Esophagus squamous epithelium (tissue), 5 donors: Measurements from ENCODE around the gene PRR15L. TPM values are rescaled to one million over a fixed set of nuclear protein-coding genes. Genes with fewer than 3 reads are reported as not detected.

Experiments used
- DNase-seq: peaks from one replicate; lab custom pipeline; 2025; lab: John Stamatoyannopoulos, UW
- H3K27ac ChIP-seq, 4 donors: fragments of 200-600 bp; sonication (generic); one replicate each; pipeline ENCODE4 v1.5.1; 2016 to 2019; ENCODE audit warnings: mild to moderate bottlenecking in 1 of 4
- H3K27me3 ChIP-seq, 4 donors: fragments of 200-600 bp; sonication (generic); 1 replicate in 3 of 4; 2 replicates in 1 of 4; pipeline versions ENCODE4 v1.5.1 to v1.6.0; 2017 to 2021; ENCODE audit warnings: antibody characterized with exemption in 1 of 4
- H3K36me3 ChIP-seq, 3 donors: fragments of 200-600 bp; sonication (generic); one replicate each; pipeline ENCODE4 v1.5.1; 2016 to 2019
- H3K4me1 ChIP-seq, 3 donors: fragments of 200-600 bp; sonication (generic); one replicate each; pipeline ENCODE4 v1.5.1; 2017 to 2019
- H3K4me3 ChIP-seq, 4 donors: fragments of 200-600 bp; sonication (generic); 1 replicate in 3 of 4; 2 replicates in 1 of 4; pipeline ENCODE4 v1.5.1; 2016 to 2019; ENCODE audit warnings: mild to moderate bottlenecking in 2 of 4, moderate library complexity in 1 of 4
- H3K9me3 ChIP-seq, 3 donors: fragments of 200-600 bp; sonication (generic); one replicate each; pipeline ENCODE4 v1.5.1; 2016 to 2019
- POLR2A ChIP-seq, 4 donors: fragments of 450-650 bp; IDR thresholded peaks; one replicate each; pipeline ENCODE4 v1.6.1; 2017; ENCODE audit warnings: antibody characterized with exemption in 4 of 4, mild to moderate bottlenecking in 4 of 4, moderate library complexity in 3 of 4
- WGBS, 2 donors: methylation state at CpG; one replicate each; pipeline ENCODE4 v1.1.5; 2018; 5-methylcytosine and 5-hydroxymethylcytosine counted together
- intact Hi-C: fragments of 100-400 bp; cut with DNase I; formaldehyde crosslinking; loops from one replicate; pipeline ENCODE4 v1.15.0; 2022
- total RNA-seq, 4 donors: library from RNA; depleted of rRNA; stranded (reverse); fragments of >200 nt; gene quantifications; one replicate each; pipeline ENCODE4 v1.1.0, GENCODE V29; 2016
- TF ChIP-seq, protein P1 (sequence below), 6 experiments: fragments of 450-650 bp in 4 of 6; fragments of 200-600 bp in 2 of 6; sonication (generic) in 2 of 6; IDR thresholded peaks; one replicate each; pipeline ENCODE4 v1.5.1; 2016 to 2019; ENCODE audit warnings: antibody characterized with exemption in 6 of 6, mild to moderate bottlenecking in 4 of 6, moderate library complexity in 4 of 6
- donor health status: DM: yes; HTN: yes; CAD: no.

PRR15L gene
- total RNA-seq, 4 donors from 2014 or later: 3.3 to 12.5 (median 7.1) TPM

DNA sequence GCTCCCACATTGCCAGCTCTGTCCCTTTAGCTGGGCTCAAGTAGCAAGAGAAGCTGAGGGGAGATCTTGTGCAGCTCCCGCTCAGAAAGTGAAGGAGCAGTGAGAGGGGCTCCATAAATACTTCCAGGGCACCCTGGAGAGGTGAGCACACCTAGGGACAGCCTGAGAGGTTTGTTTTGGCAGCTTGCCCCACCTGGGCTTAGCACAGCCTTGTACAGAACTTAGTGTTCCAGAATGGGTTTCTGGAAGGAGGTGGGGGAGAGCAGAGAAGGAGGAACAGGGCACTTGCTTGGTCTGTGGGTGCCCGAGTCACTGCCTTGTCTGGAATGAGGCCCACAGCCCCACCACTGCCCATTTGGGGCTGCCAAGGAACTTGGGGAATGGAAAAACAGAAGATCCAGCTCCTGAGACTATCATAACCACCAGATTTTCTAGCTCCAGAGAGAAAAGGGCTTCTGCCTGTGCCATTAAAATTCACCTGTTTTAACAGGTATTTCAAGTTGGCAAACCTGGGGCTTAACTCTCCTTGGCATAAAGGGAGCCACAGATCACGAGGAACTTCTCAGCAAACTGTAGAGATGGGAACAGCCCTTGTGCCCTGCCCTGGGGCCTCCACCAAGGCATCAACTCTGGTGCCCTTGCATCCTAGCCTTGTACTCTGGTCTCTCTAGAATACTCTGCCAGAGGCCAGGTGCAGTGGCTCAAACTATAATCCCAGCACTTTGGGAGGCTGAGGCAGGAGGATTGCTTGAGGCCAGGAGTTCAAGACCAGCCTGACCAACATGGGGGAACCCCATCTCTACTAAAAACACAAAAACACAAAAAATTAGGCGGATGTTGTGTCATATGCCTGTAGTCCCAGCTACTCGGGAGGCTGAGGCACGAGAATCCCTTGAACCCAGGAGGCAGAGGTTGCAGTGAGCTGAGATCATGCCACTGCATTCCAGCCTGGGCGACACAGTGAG is 1.9 kb downstream of the PRR15L start:
- Histone ChIP-seq H3K9me3 (no peaks in the 10 kb centered on the region), H3K36me3 (peaks cover 0 to 39% (median 0%) of the 10 kb centered on the region in 3 donors), H3K4me3 (peak overlapping the region in 3 of 4 donors; percentile 39 to 54 (median 47)), H3K27ac (peak overlapping the region in 3 of 4 donors; percentile 68 to 84 (median 76)), H3K4me1 (peaks cover 13 to 94% (median 18%) of the 10 kb centered on the region in 3 donors), H3K27me3 (no peaks in the 10 kb centered on the region)
- intact Hi-C loops: loop anchor here (10.0 kb wide), 1 partner anchor 59 kb away; no protein-coding TSS in a partner anchor
- no peak for TF ChIP-seq POLR2A (IDR thresholded peaks at IDR 0.05)
- WGBS, 2 donors: 73 to 76% methylated on average over 6 of the region's 7 CpGs
- no peak for DNase-seq

DNA sequence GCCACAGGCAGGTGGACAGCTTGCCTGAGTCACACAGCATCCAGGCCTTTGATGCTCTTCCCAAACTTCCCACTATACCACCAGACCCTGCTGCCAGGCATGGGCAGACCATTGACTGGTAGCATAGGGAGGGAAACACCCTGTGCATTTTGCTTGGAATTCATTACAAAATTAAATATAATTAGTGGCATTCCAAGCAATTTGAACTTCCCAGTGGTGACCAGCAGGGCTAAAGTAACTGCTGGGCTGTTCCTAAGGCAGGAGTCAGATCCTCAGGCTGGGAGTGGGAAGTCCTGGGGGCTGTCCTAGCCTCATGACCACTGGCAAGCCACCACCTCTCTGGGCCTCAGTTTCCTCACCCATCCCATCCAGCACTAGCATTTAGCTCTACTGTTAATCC is 3.8 kb downstream of the PRR15L start:
- peaks cover 23 to 95% (median 30%) of the 10 kb centered on the region in 3 donors for H3K4me1 ChIP-seq
- no peak for DNase-seq
- intact Hi-C loops: loop anchor here (10.0 kb wide), 1 partner anchor 61 kb away; no protein-coding TSS in a partner anchor
- peaks cover 0 to 45% (median 0%) of the 10 kb centered on the region in 3 donors for H3K36me3 ChIP-seq
- H3K9me3 ChIP-seq: no peaks in the 10 kb centered on the region
- H3K27me3 ChIP-seq: no peaks in the 10 kb centered on the region
- TF ChIP-seq, protein P1, sequence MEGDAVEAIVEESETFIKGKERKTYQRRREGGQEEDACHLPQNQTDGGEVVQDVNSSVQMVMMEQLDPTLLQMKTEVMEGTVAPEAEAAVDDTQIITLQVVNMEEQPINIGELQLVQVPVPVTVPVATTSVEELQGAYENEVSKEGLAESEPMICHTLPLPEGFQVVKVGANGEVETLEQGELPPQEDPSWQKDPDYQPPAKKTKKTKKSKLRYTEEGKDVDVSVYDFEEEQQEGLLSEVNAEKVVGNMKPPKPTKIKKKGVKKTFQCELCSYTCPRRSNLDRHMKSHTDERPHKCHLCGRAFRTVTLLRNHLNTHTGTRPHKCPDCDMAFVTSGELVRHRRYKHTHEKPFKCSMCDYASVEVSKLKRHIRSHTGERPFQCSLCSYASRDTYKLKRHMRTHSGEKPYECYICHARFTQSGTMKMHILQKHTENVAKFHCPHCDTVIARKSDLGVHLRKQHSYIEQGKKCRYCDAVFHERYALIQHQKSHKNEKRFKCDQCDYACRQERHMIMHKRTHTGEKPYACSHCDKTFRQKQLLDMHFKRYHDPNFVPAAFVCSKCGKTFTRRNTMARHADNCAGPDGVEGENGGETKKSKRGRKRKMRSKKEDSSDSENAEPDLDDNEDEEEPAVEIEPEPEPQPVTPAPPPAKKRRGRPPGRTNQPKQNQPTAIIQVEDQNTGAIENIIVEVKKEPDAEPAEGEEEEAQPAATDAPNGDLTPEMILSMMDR (IDR thresholded peaks at IDR 0.05): peak in 1 of 6 experiments; percentile 26
- no peak for TF ChIP-seq POLR2A (IDR thresholded peaks at IDR 0.05)
- H3K4me3 ChIP-seq: no peak overlapping the region
- no peak overlapping the region for H3K27ac ChIP-seq

DNA sequence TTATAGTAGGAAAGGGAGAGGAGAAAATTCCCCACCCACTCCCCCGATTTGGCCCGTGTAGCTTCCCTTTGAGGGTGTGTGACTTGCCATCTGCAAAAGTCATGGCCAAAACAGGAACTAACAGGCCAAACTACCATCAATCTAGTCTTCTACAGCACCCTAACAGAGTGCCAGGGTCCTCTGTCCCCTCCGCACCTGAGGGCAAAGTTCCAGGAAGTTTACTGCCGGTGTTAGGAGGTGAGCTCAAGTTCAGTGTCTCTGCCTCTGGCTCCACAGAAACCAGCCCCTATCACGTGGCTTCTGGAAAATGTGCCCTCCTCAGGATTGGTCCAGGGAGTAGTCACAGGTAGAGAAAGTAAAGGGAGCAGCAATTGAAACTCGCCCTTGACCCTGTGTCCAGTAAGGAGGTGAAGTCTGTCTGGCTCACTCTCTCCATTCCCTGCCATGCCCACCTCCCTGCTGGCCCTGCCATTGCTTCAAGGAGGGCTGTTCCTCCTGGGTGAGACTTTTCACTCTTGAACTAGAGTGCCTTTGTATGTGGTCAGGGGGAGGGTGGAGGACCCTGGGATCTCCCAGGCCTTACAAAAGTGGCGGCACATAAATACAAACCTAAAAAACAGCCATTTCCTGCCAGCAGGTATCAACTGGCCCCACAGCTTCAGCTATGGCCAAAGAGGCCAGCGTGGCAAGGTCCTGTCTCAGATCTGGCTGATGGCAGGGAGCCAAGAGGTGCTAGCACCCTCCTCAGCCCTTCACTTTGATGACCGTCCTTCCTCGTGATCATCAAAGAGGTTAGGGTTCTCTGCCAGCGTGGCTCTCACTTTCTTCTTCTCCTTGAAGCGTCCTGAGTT is 5.3 kb downstream of the PRR15L start:
- DNase-seq: no peak
- no peaks in the 10 kb centered on the region for H3K9me3 ChIP-seq
- H3K4me1 ChIP-seq: peaks cover 17 to 95% (median 34%) of the 10 kb centered on the region in 3 donors
- 72 to 76% methylated on average over 9 to 10 of the region's 12 CpGs for WGBS, 2 donors
- no peaks in the 10 kb centered on the region for H3K27me3 ChIP-seq
- H3K36me3 ChIP-seq: peaks cover 0 to 45% (median 0%) of the 10 kb centered on the region in 3 donors
- peak overlapping the region in 1 of 4 donors; percentile 14 for H3K27ac ChIP-seq
- intact Hi-C loops: loop anchor here (10.0 kb wide), 1 partner anchor 62 kb away; no protein-coding TSS in a partner anchor
- H3K4me3 ChIP-seq: no peak overlapping the region
- TF ChIP-seq, protein P1 (IDR thresholded peaks at IDR 0.05): no peak
- no peak for TF ChIP-seq POLR2A (IDR thresholded peaks at IDR 0.05)

DNA sequence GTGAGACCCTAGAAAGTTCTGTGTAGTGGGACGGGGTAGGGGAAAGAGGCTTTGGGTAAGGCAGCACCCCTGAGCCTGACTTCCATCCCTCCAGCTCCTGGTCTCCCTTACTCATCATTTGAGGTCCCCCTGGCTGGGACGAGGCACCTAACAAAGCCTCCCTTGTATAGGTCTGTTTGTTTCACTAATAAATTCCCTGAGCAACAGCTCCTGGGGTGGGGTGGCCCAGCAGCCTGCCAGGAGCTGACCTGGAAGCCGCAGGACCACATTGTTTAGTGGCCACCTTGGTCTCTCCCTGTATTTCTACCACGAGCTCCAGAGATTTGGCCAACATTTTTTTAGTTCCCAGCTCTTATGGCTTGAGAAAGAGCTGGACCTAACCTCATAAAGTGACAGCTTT is 7.2 kb downstream of the PRR15L start:
- TF ChIP-seq POLR2A (IDR thresholded peaks at IDR 0.05): no peak
- TF ChIP-seq, protein P1 (IDR thresholded peaks at IDR 0.05): no peak
- intact Hi-C loops: loop anchor here (10.0 kb wide), 1 partner anchor 64 kb away; no protein-coding TSS in a partner anchor
- Histone ChIP-seq H3K9me3 (no peaks in the 10 kb centered on the region), H3K27ac (peak overlapping the region in 1 of 4 donors; percentile 78), H3K4me1 (peaks cover 13 to 95% (median 23%) of the 10 kb centered on the region in 3 donors), H3K4me3 (no peak overlapping the region), H3K27me3 (no peaks in the 10 kb centered on the region), H3K36me3 (peaks cover 0 to 58% (median 5%) of the 10 kb centered on the region in 3 donors)
- no peak for DNase-seq
- 83 to 95% methylated on average over 3 to 4 of the region's 4 CpGs for WGBS, 2 donors

DNA sequence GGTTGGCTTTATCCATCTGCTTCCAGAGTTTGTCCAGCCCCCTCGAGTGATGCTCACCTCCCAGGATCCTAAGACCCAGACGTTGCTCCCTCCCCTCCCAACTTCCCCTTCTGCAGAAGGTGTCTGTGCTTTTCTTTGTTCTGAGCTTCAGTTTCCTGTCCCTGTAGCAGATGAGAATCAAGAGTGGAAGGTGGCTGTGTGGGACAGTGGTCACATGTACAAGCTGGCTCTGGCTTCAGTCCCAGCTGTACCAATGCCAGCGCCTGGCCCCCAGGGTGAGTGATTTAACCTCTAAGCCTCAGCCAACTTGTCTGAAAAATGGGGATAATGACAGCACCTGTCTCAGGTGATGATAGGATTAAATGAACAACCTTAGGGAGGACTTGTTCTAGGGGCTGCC is 7.7 kb downstream of the PRR15L start:
- Histone ChIP-seq H3K27me3 (no peaks in the 10 kb centered on the region), H3K4me3 (peak overlapping the region in 1 of 4 donors; percentile 53), H3K4me1 (peaks cover 13 to 93% (median 23%) of the 10 kb centered on the region in 3 donors), H3K9me3 (no peaks in the 10 kb centered on the region), H3K36me3 (peaks cover 0 to 63% (median 7%) of the 10 kb centered on the region in 3 donors), H3K27ac (peak overlapping the region; percentile 60 to 80 (median 78))
- TF ChIP-seq, protein P1 (IDR thresholded peaks at IDR 0.05): peak in 1 of 6 experiments; percentile 4
- TF ChIP-seq POLR2A (IDR thresholded peaks at IDR 0.05): no peak
- intact Hi-C loops: loop anchor here (10.0 kb wide), 1 partner anchor 65 kb away; no protein-coding TSS in a partner anchor
- no peak for DNase-seq
- WGBS, 2 donors: 56 to 60% methylated on average over 2 to 3 of the region's 3 CpGs
